ENCODE measurements around the gene FRY. TPM values are rescaled to one million over a fixed set of nuclear protein-coding genes. Genes with fewer than 3 reads are reported as not detected.

The FRY gene
- total and polyA plus RNA-seq, 4 experiments from 2014 or later, result 2.3 to 19.2 (median 11.8) TPM

DNA sequence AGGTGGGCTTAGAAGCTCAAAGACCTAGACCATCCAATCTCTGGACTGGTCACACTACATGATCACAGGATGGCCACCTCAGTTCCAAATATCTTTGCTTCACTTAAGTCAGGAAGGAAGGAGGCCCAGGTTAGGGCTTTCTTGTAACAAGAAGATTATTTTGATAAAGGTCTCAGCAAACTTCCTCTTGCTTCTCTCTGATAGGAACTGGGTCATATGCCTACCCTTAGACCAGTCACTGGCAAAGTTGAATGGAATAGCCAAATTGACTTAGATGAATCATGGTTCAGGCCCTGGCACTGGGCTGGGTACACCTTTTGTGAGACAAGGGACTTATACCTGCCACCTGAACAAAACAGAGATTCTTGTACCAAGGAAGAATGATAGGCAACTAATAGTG, 11.0 kb downstream of the FRY start:
- Histone ChIP-seq H3K27me3 (ENCODE audit: insufficient read depth, low read length) (no peaks in the 10 kb centered on the region), H3K4me1 (ENCODE audit: insufficient read depth, low read length) (peaks cover 28% of the 10 kb centered on the region), H3K27ac (ENCODE audit: low read depth, low read length) (no peak overlapping the region), H3K9me3 (ENCODE audit: control insufficient read depth in 1 of 2, low read length in 2 of 2) (no peaks in the 10 kb centered on the region), H3K4me3 (ENCODE audit: low read length in 2 of 2) (no peak overlapping the region), H3K36me3 (ENCODE audit: insufficient read depth, low read length) (no peaks in the 10 kb centered on the region)
- DNase-seq, result peak in 1 of 5 donors; percentile 7
- Mint-ChIP-seq H3K4me1 (peaks cover 17 to 61% (median 41%) of the 10 kb centered on the region in 4 donors), H3K27me3 (no peaks in the 10 kb centered on the region), H3K4me3 (peak overlapping the region in 7 of 8 donors; percentile 11 to 73 (median 52)), H3K36me3 (peaks cover 0 to 5% of the 10 kb centered on the region in 2 donors), H3K27ac (peak overlapping the region in 6 of 7 donors; percentile 7 to 83 (median 46)), H3K9me3 (peaks cover 0 to 3% (median 0%) of the 10 kb centered on the region in 8 donors)
- CTCF ChIA-PET (ENCODE audit: partially characterized antibody), result no interaction called here
- POLR2A ChIA-PET (ENCODE audit: partially characterized antibody), result no interaction called here
- intact Hi-C loops (cut with micrococcal nuclease), result no loop called here

DNA sequence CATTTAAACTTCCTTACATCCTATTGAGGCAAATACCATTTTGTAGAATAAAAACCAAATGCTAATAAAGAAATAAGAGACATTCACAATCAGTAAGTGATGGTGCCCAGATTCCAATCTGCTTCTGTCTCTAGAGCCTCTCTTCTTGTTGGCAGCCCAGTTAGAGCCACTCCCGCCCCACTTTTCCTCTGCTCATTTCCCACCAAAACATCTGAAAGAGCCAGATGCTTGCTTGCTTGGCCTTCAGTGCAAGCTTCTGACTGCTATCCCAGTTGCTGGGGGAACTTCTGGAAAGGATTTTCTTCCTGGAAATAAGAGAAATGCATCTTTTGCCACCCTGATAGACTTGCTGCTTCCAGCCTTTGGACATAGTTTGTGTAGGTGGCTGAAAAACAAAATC, 12.9 kb downstream of the FRY start:
- H3K4me1 Mint-ChIP-seq, result peaks cover 25 to 68% (median 45%) of the 10 kb centered on the region in 4 donors
- intact Hi-C loops (cut with micrococcal nuclease), result no loop called here
- peaks cover 0 to 3% (median 0%) of the 10 kb centered on the region in 8 donors for H3K9me3 Mint-ChIP-seq
- no peak for DNase-seq
- H3K4me1 ChIP-seq (ENCODE audit: insufficient read depth, low read length), result peaks cover 38% of the 10 kb centered on the region
- no peak overlapping the region for H3K27ac Mint-ChIP-seq
- peaks cover 0 to 9% of the 10 kb centered on the region in 2 donors for H3K36me3 Mint-ChIP-seq
- ChIA-PET CTCF (ENCODE audit: partially characterized antibody) (interaction anchor here (1.0 kb wide), 1 partner anchor 11 kb away, joined by 3 read pairs; no protein-coding TSS in a partner anchor), POLR2A (ENCODE audit: partially characterized antibody) (no interaction called here)
- no peak overlapping the region for H3K27ac ChIP-seq (ENCODE audit: low read depth, low read length)
- H3K9me3 ChIP-seq (ENCODE audit: control insufficient read depth in 1 of 2, low read length in 2 of 2), result no peaks in the 10 kb centered on the region
- H3K36me3 ChIP-seq (ENCODE audit: insufficient read depth, low read length), result no peaks in the 10 kb centered on the region
- H3K27me3 Mint-ChIP-seq, result no peaks in the 10 kb centered on the region
- H3K4me3 ChIP-seq (ENCODE audit: low read length in 2 of 2), result no peak overlapping the region
- H3K27me3 ChIP-seq (ENCODE audit: insufficient read depth, low read length), result no peaks in the 10 kb centered on the region
- no peak overlapping the region for H3K4me3 Mint-ChIP-seq

GRCh38 chr13:32045537-32045936, 14.0 kb downstream of the FRY start:
- Histone ChIP-seq H3K4me3 (ENCODE audit: low read length in 2 of 2) (no peak overlapping the region), H3K27me3 (ENCODE audit: insufficient read depth, low read length) (no peaks in the 10 kb centered on the region), H3K9me3 (ENCODE audit: control insufficient read depth in 1 of 2, low read length in 2 of 2) (no peaks in the 10 kb centered on the region), H3K36me3 (ENCODE audit: insufficient read depth, low read length) (no peaks in the 10 kb centered on the region), H3K4me1 (ENCODE audit: insufficient read depth, low read length) (peaks cover 38% of the 10 kb centered on the region), H3K27ac (ENCODE audit: low read depth, low read length) (no peak overlapping the region)
- ChIA-PET POLR2A (ENCODE audit: partially characterized antibody) (interaction anchor here (1.6 kb wide), 1 partner anchor 17 kb away, joined by 3 read pairs; no protein-coding TSS in a partner anchor), CTCF (ENCODE audit: partially characterized antibody) (interaction anchor here (2.6 kb wide), 1 partner anchor 136 kb away, joined by 9 read pairs; no protein-coding TSS in a partner anchor)
- Mint-ChIP-seq H3K27me3 (no peaks in the 10 kb centered on the region), H3K4me3 (no peak overlapping the region), H3K36me3 (peaks cover 0 to 9% of the 10 kb centered on the region in 2 donors), H3K9me3 (peaks cover 0 to 3% (median 0%) of the 10 kb centered on the region in 8 donors), H3K4me1 (peaks cover 25 to 62% (median 42%) of the 10 kb centered on the region in 4 donors), H3K27ac (no peak overlapping the region)
- DNase-seq, result no peak
- intact Hi-C loops (cut with micrococcal nuclease), result no loop called here

DNA sequence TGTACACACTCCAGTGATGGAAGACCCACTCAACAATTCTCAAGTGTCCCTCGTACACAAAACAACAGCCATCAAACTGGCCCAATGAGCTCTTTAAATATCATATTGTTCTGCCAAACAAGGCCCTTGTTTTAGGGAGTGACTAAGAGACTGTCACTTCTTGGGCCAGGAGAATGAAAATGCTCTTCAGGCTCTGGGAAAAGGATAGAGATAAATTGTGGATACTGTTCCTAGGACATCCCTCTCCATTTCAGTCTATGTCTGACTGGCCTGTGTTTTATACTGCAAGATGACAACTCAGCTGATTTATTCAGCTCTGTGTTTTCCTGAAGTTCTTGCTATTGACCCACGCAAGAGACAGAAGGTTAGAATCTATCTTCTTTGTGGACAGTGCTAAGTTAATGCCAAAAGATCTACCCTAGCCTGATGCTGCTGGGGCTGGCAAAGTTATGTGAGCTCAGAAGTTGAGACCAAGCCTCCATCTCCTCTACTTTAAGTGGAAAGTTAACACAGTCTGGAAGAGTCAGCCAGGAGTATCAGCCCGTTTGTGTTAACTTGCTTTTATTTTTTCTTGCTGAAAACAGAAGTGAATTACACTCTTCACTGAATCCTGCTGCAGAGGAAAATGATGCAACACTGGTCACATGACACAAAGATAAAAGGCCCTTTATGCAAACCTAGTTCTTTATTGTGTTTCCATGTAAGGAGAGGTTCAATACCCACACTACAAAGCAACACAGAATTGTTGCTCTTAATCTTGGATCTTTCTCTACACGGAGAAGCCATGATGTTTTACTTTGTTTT, 14.6 kb downstream of the FRY start:
- H3K36me3 Mint-ChIP-seq, result peaks cover 0 to 9% of the 10 kb centered on the region in 2 donors
- H3K27ac ChIP-seq (ENCODE audit: low read depth, low read length), result no peak overlapping the region
- peak in 2 of 5 donors; percentile 11 to 16 for DNase-seq
- peak overlapping the region in 6 of 8 donors; percentile 29 to 66 (median 44) for H3K4me3 Mint-ChIP-seq
- no peaks in the 10 kb centered on the region for H3K27me3 ChIP-seq (ENCODE audit: insufficient read depth, low read length)
- no peaks in the 10 kb centered on the region for H3K36me3 ChIP-seq (ENCODE audit: insufficient read depth, low read length)
- peak overlapping the region in 3 of 7 donors; percentile 19 to 83 (median 60) for H3K27ac Mint-ChIP-seq
- H3K4me1 ChIP-seq (ENCODE audit: insufficient read depth, low read length), result peaks cover 38% of the 10 kb centered on the region
- intact Hi-C loops (cut with micrococcal nuclease), result loop anchor here (2.0 kb wide), 1 partner anchor 15 kb away; the partner anchor contains the start of gene FRY
- H3K4me3 ChIP-seq (ENCODE audit: low read length in 2 of 2), result no peak overlapping the region
- H3K27me3 Mint-ChIP-seq, result no peaks in the 10 kb centered on the region
- H3K9me3 ChIP-seq (ENCODE audit: control insufficient read depth in 1 of 2, low read length in 2 of 2), result no peaks in the 10 kb centered on the region
- CTCF ChIA-PET (ENCODE audit: partially characterized antibody), result interaction anchor here (2.6 kb wide), 1 partner anchor 136 kb away, joined by 9 read pairs; no protein-coding TSS in a partner anchor
- H3K9me3 Mint-ChIP-seq, result peaks cover 0 to 3% (median 0%) of the 10 kb centered on the region in 8 donors
- H3K4me1 Mint-ChIP-seq, result peaks cover 25 to 61% (median 41%) of the 10 kb centered on the region in 4 donors
- POLR2A ChIA-PET (ENCODE audit: partially characterized antibody), result interaction anchor here (1.2 to 2.0 kb wide), 3 partner anchors 15 to 269 kb away, joined by 3 to 12 read pairs (median 3); partner anchors contain the start of genes BRCA2, FRY and ZAR1L

DNA sequence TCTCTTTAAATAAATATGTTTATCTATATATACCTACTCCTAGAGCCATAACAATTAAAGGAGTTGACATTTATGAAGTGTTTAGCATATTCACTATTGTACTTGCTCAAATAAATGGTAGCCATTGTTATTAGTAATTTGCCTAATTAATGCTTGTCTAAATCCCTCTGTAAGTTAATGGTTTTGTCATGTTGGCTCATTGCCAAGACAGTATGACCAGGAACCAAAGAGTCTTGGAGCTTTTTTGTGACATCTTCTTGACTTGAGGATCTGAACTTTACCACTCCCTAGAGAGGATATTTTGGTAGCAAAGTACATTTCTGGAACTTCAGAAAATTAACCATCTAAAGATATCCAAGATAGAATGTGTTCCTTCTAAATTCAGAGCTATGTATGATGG, 15.5 kb downstream of the FRY start:
- CTCF ChIA-PET (ENCODE audit: partially characterized antibody), result interaction anchor here (1.0 to 2.6 kb wide), 4 partner anchors 9 to 137 kb away, joined by 3 to 9 read pairs (median 6); partner anchors contain the start of gene FRY

GRCh38 chr13:32047793-32048192, 16.2 kb downstream of the FRY start:
- POLR2A ChIA-PET (ENCODE audit: partially characterized antibody), result interaction anchor here (2.0 kb wide), 1 partner anchor 16 kb away, joined by 12 read pairs; the partner anchor contains the start of gene FRY
- Mint-ChIP-seq H3K27ac (peak overlapping the region in 2 of 7 donors; percentile 31 to 35), H3K4me3 (peak overlapping the region in 7 of 8 donors; percentile 1 to 61 (median 48)), H3K36me3 (peaks cover 0 to 6% of the 10 kb centered on the region in 2 donors), H3K27me3 (no peaks in the 10 kb centered on the region), H3K9me3 (peaks cover 0 to 2% (median 0%) of the 10 kb centered on the region in 8 donors), H3K4me1 (peaks cover 17 to 45% (median 32%) of the 10 kb centered on the region in 4 donors)
- peak in 1 of 5 donors; percentile 7 for DNase-seq
- Histone ChIP-seq H3K4me3 (ENCODE audit: low read length in 2 of 2) (no peak overlapping the region), H3K36me3 (ENCODE audit: insufficient read depth, low read length) (no peaks in the 10 kb centered on the region), H3K4me1 (ENCODE audit: insufficient read depth, low read length) (peaks cover 25% of the 10 kb centered on the region), H3K9me3 (ENCODE audit: control insufficient read depth in 1 of 2, low read length in 2 of 2) (no peaks in the 10 kb centered on the region), H3K27me3 (ENCODE audit: insufficient read depth, low read length) (no peaks in the 10 kb centered on the region), H3K27ac (ENCODE audit: low read depth, low read length) (no peak overlapping the region)
- intact Hi-C loops (cut with micrococcal nuclease), result loop anchor here (2.0 kb wide), 1 partner anchor 17 kb away; the partner anchor contains the start of gene FRY
- CTCF ChIA-PET (ENCODE audit: partially characterized antibody), result interaction anchor here (1.0 to 2.6 kb wide), 4 partner anchors 9 to 138 kb away, joined by 3 to 9 read pairs (median 6); partner anchors contain the start of gene FRY

More for the DNA sequence above, 15.5 kb downstream of the FRY start:
- Histone ChIP-seq H3K27ac (ENCODE audit: low read depth, low read length) (no peak overlapping the region), H3K4me1 (ENCODE audit: insufficient read depth, low read length) (peaks cover 32% of the 10 kb centered on the region), H3K36me3 (ENCODE audit: insufficient read depth, low read length) (no peaks in the 10 kb centered on the region), H3K9me3 (ENCODE audit: control insufficient read depth in 1 of 2, low read length in 2 of 2) (no peaks in the 10 kb centered on the region), H3K4me3 (ENCODE audit: low read length in 2 of 2) (no peak overlapping the region), H3K27me3 (ENCODE audit: insufficient read depth, low read length) (no peaks in the 10 kb centered on the region)
- H3K4me3 Mint-ChIP-seq, result peak overlapping the region in 2 of 8 donors; percentile 50 to 61
- H3K27me3 Mint-ChIP-seq, result no peaks in the 10 kb centered on the region
- H3K36me3 Mint-ChIP-seq, result peaks cover 0 to 9% of the 10 kb centered on the region in 2 donors
- H3K9me3 Mint-ChIP-seq, result peaks cover 0 to 3% (median 0%) of the 10 kb centered on the region in 8 donors
- H3K27ac Mint-ChIP-seq, result no peak overlapping the region
- POLR2A ChIA-PET (ENCODE audit: partially characterized antibody), result interaction anchor here (0.8 to 2.0 kb wide), 4 partner anchors 9 to 268 kb away, joined by 3 to 12 read pairs (median 3); partner anchors contain the start of genes BRCA2, FRY and ZAR1L
- H3K4me1 Mint-ChIP-seq, result peaks cover 23 to 53% (median 36%) of the 10 kb centered on the region in 4 donors
- no peak for DNase-seq
- intact Hi-C loops (cut with micrococcal nuclease), result loop anchor here (2.0 kb wide), 1 partner anchor 16 kb away; the partner anchor contains the start of gene FRY

All from CD4-positive, alpha-beta memory T cell (primary cell).